ENCODE data around the gene ATAD3B. TPM values are rescaled to one million over a fixed set of nuclear protein-coding genes. Genes with fewer than 3 reads are reported as not detected.
A peak's percentile ranks its signal among the peaks of the same experiment; 100 is the strongest.

ATAD3B gene
- total and polyA plus RNA-seq, 2 of the 13 experiments (the other 11 are each of a cell fraction or from before 2014, with no cell fraction given) = 9.6 to 31.1 TPM

GRCh38 chr1:1435106-1435903, 36.3 kb upstream of the ATAD3B start, which contains the start of gene VWA1 (continued):
- TF ChIP-seq ZFP36 (IDR thresholded peaks at IDR 0.05; ENCODE audit: borderline replicate concordance, low read depth, low read length, partially characterized antibody) (no peak), RFX1 (IDR thresholded peaks at IDR 0.05) (no peak), ZNF180 (CRISPR knock-in tag; IDR thresholded peaks at IDR 0.05; ENCODE audit: borderline replicate concordance, low read depth) (no peak), ZNF546 (CRISPR knock-in tag; conservative IDR thresholded peaks at IDR 0.05) (no peak; the same call in 1 of the 2 replicates), HHEX (CRISPR knock-in tag; IDR thresholded peaks at IDR 0.05) (no peak), ELK4 (CRISPR knock-in tag; IDR thresholded peaks at IDR 0.05; ENCODE audit: borderline replicate concordance) (no peak), RFXANK (CRISPR knock-in tag; IDR thresholded peaks at IDR 0.05) (no peak), CEBPB (IDR thresholded peaks at IDR 0.05; ENCODE audit: borderline replicate concordance, low read depth, low read length) (no peak), HOXD1 (CRISPR knock-in tag; IDR thresholded peaks at IDR 0.05) (no peak), NR2F2 (IDR thresholded peaks at IDR 0.05; ENCODE audit: borderline replicate concordance, low read depth) (no peak), SP4 (CRISPR knock-in tag; IDR thresholded peaks at IDR 0.05) (peak; percentile 92), AHDC1 (CRISPR knock-in tag; IDR thresholded peaks at IDR 0.05; ENCODE audit: borderline replicate concordance) (0 out of 2 replicates have a peak, but pooled peaks have one; percentile 57), ZNF691 (CRISPR knock-in tag; IDR thresholded peaks at IDR 0.05; ENCODE audit: borderline replicate concordance, low read depth) (no peak), ZNF670 (CRISPR knock-in tag; IDR thresholded peaks at IDR 0.05; ENCODE audit: borderline replicate concordance) (no peak), KMT2A (CRISPR knock-in tag; IDR thresholded peaks at IDR 0.05) (no peak), TCF12 (IDR thresholded peaks at IDR 0.05) (no peak), TCF12 (CRISPR knock-in tag; IDR thresholded peaks at IDR 0.05) (no peak), ZNF280D (CRISPR knock-in tag; IDR thresholded peaks at IDR 0.05) (0 out of 2 replicates have a peak, but pooled peaks have one; percentile 28), ZNF207 (IDR thresholded peaks at IDR 0.05; ENCODE audit: borderline replicate concordance) (no peak), ESRRA (CRISPR knock-in tag; IDR thresholded peaks at IDR 0.05; ENCODE audit: low read depth) (peak; percentile 52; the same call in 1 of the 2 replicates)
